ENCODE measurements around the gene ITGB1BP1. TPM values are rescaled to one million over a fixed set of nuclear protein-coding genes. Genes with fewer than 3 reads are reported as not detected.

Gene ITGB1BP1, protein sequence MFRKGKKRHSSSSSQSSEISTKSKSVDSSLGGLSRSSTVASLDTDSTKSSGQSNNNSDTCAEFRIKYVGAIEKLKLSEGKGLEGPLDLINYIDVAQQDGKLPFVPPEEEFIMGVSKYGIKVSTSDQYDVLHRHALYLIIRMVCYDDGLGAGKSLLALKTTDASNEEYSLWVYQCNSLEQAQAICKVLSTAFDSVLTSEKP
- total RNA-seq, result 41.0 and 52.5 TPM in 2 replicates

DNA sequence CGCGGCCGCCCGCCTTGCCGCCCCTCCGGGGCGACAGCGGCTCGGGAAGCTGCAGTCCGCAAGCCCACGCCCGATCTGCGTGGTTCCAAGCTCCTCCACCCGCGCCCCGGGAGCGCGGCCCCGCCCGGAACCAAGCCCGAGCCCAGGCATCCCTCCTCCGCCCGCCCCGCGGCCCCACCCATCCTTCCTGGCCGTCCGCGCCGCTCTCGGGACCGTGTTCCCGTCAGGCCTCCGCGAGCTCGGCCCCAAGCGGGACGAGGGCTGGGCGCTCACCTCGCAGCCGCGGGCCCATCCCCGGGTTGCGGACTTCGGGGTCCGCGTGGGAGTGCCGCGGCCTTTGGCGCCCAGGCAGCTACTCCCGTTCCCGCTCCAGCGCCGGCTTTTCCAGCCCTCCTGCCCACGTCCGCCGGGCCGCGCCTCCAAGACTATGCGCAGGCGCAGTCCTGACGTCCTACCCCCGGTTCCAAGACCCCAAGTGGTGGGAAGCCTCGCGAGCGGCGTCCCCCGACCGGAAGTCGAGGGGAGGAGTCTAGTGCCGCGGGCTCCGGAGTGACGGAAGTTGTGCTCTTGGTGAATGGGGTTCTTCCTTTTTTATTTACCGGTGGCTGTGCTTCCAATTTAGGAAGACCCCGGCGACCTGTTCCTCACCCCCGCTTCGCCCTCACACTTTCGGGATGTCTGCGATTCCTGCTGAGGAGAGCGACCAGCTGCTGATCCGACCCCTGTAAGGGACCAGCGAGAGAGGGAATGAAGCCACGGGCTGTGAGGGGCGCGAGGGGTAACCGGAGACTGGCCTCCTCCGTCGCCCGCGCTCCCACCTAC lies at the start of gene ITGB1BP1, which contains the start of gene CPSF3:
Gene ITGB1BP1, minus strand, starts transcription at position 429 of the 822 bp plus-strand sequence. CDS start 4,831 bp downstream, outside the sequence.
Gene CPSF3, plus strand, starts transcription at position 555 of the 822 bp plus-strand sequence. Its CDS starts 120 bp downstream, at position 675.
- peak; percentile 99 for DNase-seq

DNA sequence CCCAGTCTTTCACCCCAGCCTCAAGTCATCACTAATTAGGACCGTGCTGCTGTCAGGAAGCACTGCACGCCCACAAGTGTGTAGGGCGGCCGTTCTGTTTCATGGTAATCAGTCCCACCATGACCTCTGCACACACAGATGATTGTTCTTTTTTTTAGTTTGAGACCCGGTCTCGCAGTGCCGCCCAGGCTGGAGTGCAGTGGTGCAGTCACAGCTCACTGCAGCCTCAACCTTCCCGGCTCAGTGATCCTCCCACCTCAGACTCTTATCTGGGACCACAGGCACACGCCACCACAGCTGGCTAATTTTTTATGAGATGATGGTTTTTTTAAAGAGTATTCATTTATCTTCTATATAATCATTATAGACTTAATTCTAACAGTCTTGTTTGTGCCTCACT lies 49.2 kb upstream of the ITGB1BP1 start:
- DNase-seq, result no peak

DNA sequence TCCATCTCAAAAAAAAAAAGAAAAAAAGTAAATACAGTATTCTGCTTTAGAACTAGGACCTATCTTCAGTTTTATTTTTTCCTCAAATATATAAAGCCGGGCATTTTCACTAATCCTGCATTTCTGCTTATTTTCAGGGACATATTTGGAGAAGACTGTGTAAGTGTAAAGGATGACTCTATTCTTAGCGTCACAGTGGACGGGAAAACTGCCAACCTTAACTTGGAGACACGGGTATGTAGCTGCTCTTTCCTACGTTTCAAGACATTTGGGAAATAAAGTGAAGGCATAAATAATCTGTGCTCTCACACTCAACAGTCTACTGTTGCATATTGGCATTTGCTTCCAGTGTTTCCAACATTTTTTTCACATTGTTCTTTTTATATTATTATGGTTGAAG lies 47.9 kb upstream of the ITGB1BP1 start:
- DNase-seq, result no peak

DNA sequence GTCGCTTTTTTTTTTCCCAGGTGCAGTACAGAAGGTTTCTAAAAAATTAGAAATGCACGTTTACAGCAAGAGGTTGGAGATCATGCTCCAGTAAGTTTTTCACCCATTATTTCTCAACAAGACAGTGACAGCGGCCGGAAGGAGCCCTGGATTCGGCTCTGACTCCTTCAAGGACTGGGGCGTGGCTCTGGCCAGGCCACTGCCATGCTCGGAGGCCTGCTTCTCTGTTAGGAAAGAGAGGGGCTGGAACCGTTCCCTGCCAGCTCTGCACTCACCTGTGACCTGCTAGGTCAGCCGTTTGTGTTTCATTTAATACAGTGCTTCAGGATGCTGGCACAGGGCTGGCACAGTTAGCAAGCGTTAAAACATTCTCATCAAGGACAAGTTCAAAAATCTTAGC lies 44.4 kb upstream of the ITGB1BP1 start:
- DNase-seq, result no peak

DNA sequence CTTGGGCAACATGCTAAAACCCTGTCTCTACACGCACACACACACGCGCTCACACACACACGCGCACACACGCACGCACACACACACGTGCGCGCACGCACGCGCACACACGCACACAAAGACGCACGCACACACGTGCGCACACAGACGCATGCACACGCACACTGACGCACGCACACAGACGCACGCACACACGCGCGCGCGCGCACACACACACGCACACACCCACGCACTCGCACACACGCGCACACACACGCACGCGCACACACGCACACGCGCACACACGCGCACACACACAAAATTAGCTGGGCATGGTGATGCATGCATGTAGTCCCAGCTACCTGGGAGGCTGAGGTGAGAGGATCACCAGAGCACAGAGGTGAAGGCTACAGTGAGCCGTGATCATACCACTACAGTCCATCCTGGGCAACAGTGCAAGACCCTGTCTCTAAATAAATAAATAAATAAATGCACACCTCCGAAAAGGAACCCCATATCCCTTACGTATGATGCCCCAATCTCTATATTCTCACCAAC lies 42.9 kb upstream of the ITGB1BP1 start:
- DNase-seq, result no peak

DNA sequence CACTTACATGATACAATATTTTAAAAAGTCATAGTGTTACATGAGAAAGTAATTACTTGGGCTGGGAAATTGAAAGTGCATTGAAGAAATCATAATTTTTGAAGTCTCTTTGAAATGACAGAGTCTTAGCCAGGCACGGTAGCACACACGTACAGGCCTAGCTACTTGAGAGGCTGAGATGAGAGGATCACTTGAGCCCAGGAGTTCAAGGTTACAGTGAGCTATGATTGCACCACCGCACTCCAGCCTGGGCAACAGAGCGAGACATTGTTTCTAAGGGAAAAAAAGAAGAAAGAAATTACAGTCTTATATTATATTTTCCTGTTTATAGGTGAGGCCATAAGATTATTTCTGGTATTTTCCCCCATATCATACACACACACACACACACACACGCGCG lies 41.8 kb upstream of the ITGB1BP1 start:
- no peak for DNase-seq

DNA sequence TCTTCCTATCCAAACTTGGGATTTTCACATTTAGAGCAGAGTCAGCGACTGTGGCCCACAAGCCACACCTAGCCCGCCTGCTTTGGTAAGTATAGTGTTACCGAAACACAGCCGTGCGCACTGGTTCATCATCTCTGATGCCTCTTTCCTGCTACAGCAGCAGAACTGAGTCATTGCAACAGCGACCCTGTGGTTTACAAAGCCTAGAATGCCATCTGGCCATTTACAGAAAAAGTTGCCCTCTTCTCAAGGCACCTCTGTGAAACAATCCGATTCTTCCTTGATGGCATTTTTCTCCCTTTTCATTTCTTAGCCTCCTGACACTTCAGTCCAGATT lies 40.3 kb upstream of the ITGB1BP1 start:
- no peak for DNase-seq

DNA sequence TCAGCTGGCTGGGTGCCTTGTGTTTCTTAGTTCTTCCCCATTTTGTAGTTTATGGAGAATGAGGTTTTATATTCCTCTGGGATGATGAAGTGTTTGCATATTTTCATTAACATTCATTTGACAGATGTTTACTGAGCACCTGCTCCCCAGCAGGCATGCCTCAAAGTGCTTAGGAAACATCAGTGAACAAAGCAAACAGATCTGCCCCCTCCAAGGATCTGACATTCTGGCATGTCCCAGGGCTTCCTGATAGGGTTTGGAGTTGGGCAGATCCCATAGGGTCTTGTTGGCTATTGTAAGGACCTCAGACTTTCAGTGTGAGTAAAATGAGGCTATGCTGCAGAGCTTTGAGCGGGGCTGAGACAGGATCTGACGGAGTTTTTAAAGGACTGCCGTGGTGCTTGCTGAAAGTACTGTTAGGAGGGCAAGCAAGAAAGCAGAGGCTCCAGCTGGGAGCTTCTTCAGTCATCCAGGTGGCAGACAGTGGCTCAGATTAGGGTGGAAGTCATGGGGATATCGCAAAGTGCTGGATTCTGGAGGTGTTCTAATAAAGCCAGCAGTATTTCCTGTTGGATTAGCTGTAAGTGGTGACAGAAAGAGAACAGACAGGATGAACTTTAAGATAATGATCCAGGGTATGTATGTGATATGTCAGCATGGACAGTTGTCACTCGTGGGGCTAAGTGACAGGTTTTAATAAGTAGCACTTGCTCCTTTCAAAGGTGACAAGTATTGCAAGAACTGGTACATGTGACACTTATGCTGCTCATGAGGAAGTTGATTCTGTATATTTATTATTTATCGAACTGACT lies 39.8 kb upstream of the ITGB1BP1 start:
- DNase-seq, result no peak

DNA sequence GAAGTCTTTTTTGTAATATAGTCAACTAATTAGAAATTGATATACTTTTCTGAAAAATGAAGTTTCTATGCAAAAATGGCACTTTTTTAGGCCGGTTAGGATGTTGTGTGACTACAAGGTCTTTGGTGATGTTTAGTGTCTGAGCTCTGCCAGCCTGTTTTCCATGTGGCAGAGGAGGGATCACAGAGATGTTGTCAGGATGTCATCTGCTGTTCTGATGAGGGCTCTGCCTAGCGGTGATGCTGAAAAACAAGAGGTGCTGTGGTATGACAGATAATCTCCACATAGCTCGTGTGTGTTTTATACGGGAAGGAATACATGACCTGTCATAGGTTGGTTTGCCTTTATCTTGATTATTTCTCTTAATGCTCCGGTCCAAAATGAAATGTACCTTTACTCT lies 39.0 kb upstream of the ITGB1BP1 start:
- DNase-seq, result no peak

DNA sequence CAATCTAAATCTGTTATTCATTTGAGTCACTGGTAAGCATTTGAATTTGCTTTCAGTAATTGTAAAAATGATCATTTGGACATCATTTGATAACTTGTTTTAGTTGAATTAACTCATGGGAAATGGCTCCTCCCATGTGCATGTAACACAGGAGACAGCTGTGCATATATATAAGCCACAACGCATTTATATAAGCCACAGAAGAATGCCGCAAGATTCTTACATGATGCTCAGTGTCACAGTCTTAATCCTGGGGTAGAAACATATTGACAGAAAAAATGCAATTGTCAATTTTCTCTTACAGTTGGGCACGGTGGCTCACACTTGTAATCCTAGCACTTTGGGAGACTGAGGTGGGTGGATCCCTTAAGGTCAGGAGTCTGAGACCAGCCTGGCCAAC lies 37.8 kb upstream of the ITGB1BP1 start:
- no peak for DNase-seq

DNA sequence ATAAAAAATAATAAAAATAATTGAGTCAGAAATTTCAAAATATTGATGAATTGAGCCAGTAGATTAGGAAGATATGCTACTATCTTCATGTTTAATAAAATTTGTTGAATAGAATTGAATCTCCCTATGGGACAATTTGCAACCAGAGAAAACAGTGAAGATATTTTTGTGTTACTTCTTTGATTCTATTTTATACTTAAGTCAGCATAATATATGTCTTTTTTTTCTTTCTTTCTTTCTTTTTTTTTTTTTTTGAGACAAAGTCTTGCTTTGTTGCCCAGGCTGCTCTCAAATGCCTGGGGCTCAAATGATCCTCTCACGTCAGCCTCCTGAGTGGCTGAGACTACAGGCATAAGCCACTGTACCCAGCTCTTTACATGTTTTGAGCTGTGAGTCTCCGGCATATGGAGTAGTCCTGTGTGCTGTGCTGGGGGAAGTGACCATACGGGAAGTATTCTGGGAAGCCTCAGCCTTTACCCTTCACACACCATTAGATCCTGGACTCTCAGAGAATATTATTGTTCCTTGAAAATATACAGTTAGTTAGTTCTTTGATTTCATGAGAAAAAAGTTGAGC lies 37.2 kb upstream of the ITGB1BP1 start:
- DNase-seq, result no peak

DNA sequence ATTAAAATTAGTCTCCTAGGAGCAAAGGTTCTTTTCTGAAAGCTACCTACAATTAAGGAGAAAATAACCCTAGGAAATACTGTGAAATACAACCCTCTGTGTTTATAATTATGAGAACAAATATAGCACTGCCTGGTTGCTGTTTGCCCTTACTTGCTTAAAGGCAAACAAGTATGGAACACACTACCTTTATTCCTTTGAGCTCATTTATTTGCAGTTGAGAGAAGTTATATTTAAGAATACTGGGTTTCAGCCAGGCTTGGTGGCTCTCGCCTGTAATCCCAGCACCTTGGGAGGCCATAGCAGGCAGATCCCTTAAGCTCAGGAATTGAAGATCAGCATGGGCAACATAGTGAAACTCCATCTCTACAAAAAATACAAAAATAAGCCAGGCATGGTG lies 27.9 kb upstream of the ITGB1BP1 start:
- DNase-seq, result no peak

DNA sequence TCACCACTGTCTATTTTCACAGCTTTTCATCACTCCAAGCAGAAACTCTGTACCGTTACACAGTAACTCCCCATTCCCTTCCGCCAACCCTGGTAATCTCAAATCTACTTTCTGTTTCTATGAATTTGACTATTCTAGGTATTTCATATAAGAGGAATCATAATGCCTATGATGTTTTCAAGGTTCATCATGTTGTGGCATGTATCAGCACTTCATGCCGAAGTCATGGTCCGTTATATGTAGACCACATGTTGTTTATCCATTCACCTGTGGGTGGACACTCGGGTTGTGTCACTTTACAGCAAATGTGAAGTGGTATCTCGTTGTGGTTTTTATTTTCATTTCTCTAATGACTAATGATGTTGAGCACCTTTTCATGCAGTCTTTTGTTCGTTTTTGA lies 21.8 kb upstream of the ITGB1BP1 start:
- no peak for DNase-seq

DNA sequence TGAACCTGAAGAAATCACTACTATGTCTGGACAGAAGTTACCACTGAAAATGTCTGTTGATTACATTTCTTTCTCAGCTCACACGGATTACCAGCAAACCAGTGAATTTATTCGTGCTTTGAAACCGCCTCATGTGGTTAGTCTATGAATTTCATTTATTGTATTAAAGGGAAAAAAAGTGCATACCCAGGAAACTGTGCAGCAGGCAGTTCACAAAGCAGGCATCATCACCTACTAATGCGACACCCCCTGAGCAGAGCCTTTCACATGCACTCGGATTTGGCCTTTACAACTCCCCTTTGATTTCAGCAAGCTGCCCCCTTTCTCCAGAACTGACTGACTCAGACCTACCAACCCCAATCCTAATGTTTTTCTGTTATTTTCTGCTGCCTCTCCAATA lies 20.2 kb upstream of the ITGB1BP1 start:
- DNase-seq, result no peak

DNA sequence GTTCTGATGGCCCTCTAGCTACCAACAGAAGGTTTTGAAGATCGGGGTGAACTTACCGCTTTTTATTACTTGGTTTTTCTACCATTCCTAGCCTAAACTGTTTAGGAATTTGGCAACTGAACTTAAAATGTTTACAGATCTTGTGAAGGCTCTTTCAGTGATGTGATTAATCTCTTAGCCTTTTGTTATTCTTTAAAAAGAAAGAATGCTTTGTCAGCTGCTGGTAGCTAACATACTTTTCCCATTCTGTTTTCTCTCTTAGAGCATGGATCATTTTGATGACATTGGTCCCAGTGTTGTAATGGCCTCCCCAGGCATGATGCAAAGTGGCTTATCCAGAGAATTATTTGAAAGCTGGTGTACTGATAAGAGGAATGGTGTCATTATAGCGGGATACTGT lies 18.2 kb upstream of the ITGB1BP1 start:
- no peak for DNase-seq

DNA sequence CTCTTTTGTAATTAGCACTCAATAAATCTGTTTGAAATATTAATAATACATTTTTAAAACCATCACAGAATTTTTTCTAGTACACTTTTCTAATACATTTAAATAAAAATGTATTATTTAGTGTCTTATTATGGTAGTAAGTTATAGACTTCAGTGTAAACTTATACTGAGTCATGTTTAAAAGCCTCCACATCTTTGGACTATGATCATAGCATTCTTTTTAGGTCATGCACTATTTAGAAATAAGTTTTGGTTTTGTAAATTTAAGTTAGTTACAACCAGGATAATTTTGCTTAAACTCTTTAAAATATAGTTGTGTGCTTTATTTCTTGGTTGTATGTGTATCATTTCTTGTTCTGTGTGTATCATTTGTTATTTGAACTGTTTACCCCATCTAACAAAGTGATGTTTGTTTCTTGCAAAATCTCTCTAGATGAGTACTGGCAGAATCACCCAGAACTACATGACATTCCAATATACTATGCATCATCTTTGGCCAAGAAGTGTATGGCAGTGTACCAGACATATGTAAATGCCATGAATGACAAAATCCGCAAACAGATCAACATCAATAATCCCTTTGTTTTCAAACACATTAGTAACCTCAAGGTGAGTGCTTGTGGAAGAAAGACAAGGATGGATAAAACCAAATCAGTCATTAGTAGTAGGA lies 16.9 kb upstream of the ITGB1BP1 start:
- no peak for DNase-seq

DNA sequence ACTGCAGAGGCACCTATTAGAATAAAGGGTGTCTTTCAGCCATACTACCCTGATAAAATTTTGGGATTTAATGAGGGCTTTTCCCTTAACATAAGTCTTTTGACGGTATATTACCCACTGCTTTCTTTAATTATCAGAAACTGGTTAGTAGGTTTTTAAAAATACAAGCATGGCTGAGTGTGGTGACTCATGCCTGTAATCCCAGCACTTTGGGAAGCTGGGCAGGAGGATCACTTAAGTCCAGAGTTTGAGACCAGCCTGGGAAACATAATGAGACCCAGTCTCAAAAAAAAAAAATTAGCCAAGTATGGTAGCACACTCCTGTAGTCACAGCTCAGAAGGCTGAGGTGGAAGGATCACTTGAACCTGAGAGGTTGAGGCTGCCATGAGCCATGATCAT lies 16.2 kb upstream of the ITGB1BP1 start:
- DNase-seq, result no peak

DNA sequence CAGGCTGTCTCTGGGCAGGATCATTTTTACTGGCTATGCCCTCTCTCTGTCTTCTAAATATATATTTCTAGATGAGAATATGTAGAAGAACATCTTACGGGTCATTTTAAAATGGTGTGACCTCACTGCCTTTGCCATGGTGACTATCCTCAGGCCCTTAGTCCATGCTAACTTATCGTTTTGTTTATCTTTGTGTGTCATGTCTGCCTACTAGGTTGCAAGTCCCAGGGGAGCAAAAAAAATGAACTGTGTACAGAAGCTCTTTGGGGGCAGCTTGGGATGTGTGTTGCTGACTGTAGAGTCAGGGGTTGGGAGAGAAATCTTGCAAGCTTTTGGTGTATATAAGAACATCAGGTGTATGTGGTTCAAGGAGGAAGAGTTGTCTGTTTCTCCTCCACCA lies 11.2 kb upstream of the ITGB1BP1 start:
- no peak for DNase-seq

DNA sequence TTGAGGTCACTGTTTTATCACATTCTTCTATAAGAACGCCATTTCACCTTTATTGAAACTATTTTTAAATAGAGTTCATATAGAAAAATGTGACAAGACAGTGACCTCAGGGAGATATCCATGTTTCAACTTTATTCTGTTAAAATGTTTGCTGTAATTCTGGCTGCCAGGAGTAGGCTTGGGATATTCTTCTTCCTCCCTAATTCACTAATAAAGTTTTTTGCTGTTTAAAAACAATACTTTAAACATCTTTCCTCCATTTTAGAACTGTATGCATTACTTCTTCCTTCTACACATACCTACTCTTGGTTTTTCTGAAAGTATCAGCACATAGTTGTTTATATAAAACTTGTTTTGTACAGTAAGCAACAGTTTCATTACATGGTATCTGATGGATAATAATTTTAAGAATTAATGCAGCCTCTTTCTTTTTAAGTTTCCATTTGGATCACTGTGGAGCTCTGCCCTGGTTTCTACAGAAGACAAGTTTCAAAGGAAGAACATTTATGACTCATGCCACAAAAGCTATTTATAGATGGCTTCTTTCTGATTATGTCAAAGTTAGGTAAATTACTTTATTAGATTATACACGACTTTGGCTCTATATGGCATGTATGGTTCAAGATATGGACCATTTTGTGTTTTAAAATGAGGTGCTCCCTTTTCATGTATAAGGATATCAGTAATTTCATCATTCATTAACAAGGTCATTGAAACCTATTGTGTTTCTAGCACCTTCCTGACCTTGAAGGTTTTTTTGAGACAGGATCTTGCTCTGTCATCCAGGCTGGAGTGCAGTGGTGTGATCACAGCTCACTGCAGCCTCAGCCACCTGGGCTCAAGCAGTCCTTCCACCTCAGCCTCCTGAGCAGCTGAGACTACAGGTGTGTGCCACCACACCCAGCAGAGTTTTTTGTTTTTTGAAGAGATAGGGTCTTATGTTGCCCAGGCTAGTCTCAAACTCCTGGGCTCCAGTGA lies 7.3 kb upstream of the ITGB1BP1 start:
- peak; percentile 50 for DNase-seq

DNA sequence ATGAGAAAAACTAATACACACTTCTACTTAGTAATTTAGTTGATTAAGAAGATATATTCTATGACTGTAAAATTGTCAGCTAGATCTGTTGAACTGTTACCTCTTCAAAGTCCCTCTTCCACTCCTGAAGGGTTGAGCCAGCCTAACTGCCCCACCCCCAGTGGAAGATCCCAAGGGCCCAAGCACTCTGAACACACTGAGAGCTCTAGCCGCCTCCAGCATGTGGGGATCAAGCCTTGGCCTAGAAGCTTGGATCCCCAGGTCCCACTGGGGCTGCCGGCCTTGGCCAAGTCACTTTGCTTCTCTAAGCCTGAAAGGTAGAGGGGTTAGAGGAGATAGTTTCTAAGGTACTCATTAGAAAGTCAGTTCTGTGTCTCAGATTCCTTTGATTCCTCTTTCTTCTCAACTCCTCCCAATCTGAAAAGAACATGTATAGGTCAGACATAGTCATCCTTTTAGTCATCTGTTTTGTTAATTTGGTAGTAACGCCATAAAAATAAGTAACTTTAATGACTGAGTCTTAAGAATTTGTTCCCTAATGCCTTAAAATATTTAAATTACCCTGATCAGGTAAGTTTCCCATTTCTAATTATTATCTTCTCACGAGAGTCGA lies 5.7 kb upstream of the ITGB1BP1 start:
- no peak for DNase-seq
